ENCODE data around the gene TCTN1.
"Not testable (repeated sequence)": the region's sequence is repeated elsewhere in the genome, so short reads cannot be mapped to it uniquely, and the experiment has no call there.

Gene TCTN1

DNA sequence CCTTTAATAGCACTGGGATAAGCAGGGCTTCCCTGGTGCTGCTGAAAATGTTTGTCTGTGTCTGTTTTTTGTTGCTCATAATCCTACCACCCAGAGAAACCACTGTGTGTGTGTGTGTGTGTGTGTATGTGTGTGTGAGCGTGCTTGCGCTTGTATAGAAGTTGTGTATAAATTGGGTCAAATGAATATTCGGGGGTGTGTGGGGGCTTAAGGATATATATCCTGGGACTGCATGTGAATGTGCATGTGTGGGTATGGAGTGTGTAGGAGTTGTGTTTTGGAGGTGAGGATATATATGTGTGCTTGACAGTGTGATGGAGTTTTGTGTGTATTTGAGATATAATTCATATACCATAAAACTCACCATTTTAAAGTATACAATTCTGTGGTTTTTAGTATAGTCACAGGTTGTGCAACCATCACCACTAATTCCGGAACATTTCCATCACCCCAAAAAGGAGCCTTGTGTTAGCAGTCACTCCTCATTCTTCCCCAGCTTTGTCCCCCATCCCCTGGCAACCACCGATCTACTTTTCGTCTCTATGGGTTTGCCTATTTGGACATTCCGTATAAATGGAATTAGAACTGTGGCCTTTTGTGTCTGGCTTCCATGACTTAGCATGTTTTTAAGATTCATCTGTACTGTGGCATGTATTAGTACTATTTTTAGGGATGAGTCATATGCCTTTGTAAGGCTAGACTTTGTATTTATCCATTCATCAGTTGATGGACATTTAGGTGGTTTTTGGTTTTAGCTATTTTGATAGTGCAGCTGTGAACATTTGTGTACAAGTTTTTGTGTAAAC, 25.6 kb downstream of the TCTN1 start:
- peak; percentile 68 for DNase-seq

DNA sequence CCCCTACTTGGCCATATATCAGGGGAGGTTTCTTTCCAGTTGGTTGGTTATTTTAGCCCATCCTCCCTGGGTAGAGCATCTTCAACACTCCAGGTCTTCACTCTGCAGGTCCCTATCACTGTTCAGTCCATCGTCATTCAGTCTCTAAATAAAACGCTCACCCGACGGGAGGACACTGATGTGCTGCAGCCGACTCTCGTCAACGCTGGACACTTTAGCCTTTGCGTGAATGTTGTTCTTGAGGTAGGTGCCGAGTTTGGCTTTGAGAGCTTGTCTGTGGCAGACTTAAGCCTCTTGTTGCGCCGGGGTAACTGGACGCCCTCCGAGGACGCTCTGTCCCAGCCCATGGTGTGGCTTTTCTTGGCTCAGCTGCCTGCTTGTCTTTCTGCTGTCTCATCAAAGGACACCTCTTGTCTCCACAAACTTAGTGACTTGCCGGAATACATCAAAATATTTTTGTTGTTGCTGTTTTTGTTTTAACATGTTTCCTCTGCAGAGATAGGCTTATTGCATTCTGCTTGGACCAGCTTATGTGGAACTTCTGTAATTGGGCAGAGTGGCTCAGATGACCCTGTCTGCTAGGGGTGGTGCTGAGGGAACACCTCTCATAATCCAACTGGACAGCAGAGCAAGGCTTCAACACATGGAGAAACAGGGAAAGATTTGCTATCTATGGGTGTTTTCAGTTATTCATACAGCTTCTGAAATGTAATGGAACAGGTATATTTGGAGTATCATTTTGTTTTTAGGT, 26.5 kb downstream of the TCTN1 start:
- no peak for DNase-seq

DNA sequence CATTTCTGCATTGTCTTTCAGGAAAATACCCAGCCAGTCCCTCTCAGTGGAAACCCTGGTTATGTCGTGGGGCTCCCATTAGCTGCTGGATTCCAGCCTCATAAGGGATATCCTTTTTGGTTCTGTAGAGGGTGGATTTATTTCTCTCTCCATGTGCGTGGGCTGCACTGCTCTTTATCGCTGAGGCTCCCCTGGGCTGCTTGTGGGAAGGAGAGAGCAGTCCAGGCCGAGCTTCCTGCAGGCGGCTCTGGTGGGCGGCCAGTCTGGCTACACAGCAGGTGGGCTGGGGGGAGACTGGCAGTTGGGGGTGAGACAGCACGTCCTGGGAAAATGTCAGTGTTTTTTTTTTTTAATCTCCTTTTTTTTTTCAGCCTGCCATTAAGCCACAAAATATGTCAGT, 27.6 kb downstream of the TCTN1 start:
- DNase-seq = peak; percentile 24

DNA sequence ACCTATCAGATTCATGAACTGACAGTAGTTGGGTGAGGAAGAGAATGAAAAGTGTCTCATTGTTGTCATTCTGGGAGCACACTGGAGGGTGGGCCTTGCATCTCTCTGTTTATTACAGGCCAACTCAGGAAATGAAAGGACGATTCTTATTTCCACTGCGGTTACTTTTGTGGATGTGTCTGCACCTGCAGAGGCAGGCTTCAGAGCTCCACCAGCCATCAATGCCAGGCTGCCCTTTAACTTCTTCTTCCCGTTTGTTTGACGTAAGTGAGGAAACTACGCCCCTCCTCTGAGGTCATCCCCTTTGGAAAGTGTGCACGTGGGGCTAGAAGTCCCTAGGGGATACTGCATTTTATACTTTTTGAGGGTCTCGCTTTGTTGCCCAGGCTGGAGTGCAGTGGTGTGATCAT, 33.7 kb downstream of the TCTN1 start:
- DNase-seq = no peak

DNA sequence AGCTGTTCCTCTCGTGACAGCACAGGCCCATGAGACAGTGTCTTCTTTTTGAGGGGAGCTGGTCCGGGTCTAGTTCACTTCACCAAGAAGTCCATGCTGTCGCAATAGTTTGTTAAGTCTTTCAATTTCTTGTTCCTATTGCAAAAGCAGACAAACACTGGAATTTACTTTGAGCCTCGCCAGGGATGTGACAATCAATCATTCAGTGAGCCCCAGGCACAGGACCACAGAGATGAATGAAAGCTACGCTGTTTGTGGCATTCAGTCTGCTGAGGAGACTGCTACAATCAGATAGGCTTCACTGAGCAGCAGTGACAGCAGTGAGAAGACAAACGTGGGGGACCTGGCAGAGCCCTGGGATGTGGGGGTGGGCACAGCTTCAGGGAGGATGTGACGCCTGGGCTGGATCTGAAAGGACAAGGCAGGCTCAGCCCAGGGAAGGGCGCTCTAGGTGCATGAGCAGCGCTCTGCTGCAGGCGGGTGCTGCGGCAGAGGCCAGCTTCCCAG, 35.5 kb downstream of the TCTN1 start:
- DNase-seq = no peak

DNA sequence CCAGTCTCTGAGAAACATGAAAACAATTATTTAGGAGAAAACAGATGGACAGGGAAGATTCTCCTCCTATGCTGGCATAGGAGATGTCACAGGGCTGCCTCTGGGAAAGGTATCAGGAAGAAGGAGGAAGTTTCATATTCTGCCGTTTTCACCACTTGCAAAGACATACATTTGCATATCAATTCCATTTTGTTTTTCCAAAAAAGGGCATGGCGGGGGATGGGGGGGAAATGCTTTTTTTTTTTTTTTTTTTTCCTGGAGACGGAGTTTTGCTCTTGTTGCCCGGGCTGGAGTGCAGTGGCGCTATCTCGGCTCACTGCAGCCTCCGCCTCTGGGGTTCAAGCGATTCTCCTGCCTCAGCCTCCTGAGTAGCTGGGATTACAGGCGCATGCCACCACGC, 40.3 kb downstream of the TCTN1 start:
- DNase-seq = not testable (repeated sequence)

DNA sequence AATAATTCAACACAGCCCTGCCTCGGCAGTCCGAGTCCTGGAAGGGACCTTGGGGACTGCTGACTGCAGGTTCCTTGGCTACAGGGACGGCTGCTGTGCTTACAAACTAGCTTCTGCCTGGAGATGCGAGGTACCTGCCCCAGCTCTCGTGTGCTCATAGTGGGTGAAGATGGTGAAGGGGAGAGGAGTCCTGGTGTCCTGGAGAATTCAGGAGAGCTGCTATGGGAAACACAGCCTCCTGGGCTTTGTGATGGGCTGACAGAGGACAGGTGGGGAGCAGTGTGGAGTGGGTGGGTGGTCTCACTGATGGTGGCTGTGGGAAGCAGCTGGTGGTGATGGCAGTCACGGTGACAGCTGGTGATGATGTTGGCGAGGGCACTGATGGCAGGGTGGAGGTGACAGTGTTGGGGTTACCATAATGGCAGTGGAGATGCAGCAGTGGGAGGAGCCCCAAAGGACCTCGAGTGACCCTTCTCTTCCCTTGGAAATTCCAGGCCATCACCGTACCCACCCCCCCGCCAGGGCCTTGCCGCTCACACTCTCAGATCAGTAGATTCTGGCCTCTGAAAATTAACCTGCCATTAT, 42.2 kb downstream of the TCTN1 start:
- DNase-seq = no peak

DNA sequence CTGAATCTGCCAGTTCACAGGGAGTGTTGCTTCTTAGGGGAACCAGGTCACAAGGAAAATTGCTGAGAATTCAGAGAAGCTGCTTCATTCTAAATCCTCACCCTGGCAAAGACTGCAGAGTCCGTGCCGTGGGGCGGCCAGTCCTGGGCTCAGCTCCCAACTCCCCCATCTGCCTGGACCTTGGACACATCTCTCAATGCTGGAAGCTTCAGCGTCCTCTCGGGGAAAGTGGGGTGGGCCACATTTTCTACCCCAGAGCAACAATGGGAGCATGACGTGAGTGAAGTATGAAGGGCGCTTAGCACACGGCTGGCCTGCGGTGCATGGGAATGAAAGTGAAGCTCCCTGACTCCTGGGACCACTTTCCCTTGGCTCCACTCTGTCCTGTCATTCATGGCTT, 43.8 kb downstream of the TCTN1 start:
- DNase-seq = no peak

DNA sequence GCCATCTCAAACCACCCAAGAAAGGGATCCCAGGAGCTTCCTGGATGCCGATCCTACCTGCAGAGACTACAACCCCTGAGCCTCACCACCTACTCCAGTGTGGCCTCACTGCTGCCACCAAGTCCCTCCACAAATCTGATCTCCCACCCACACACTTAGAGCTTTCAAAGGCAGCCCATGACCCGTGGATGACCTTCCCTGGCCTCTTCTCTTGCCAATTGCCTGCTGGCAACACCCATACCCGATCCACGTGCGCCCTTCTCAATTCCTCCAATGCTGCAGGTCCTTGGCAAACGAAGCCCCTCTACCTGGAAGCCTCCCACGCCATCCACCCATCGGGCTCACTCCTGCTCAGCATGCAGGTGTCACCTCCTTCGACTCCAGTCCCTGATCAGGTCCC, 44.3 kb downstream of the TCTN1 start:
- no peak for DNase-seq

DNA sequence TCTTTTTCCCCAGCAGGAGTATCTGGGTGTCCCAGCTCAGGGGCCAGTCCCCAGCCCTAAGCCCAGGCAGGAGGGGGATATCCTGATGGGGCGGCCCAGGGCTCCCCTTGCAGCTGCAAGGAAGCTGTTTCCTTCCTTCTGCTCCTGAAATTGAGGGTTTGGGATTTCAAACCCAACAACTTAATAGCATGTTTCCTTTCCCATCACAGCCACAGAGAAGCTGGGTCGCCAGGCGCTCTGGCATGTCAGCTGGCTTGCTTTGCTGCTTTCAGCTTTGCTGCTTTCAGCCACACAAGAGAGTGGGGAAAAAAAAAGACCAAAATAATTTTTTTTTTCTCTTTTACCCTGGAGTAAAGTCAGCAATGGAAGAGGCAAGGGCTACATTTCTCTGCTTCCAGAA, 44.9 kb downstream of the TCTN1 start:
- DNase-seq = no peak

DNA sequence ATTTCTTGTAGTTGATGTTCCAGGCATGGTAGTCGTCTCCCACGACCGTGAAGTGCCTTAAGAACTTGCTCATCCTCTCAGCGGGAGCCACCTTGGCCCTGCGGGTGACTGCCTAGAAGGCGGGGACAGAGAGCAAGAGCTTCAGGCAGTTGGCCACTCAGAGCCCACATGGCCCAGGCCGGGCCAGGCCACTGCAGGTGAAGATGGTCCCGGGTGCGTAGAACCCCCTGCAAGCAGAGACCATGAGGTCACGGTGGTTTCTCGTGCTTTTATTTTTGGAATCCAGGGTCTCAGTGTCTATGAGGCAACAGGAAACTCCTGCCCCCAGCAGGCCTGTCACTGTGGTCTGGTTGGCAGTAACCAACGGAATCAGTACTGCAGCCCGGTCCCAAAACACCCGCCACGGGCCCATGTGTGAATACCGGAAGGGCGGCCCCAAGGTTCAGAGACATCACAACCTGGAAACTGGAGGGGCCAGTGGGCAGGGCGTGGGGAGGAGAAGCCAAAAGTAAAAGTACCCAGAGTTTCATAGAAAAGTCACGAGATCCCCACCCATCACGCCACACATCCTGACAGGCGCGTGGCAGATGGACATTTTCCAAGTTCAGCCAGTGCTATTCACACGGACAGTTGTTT, 47.5 kb downstream of the TCTN1 start:
- DNase-seq = no peak

DNA sequence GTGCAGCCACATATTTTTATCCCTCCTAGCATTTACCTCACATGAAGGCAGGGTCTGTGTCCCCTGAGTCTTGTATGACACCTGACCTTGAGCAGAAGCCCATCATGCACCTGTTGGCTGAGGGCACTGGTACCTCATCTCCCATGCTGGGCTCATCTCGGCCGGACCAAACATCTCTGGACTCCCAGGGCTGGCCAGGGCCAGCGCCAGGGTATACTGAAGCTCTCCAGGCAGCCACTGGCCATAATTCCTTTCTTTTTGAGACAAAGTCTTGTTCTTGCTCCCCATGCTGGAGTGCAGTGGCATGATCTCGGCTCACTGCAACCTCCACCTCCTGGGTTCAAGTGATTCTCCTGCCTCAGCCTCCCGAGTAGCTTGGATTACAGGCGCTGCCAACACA, 53.0 kb downstream of the TCTN1 start:
- DNase-seq = no peak

DNA sequence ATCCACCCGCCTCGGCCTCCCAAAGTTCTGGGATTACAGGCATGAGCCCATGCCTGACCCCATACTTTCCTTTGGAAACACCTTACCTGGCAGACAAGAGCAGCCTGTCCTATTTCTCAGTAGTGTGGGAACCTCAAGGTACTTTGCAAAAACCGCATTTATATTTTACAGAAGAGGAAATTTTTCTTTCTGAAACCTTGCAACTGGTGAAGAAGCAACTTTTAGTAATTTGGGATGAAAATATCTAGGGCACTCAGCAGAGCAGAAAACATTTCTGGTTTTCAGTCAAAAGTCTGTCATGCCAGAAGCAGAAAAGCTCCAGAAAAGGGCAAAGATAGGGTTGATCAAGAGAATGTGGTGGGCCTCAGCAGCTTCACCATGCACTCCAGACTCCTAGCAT, 53.7 kb downstream of the TCTN1 start:
- no peak for DNase-seq

DNA sequence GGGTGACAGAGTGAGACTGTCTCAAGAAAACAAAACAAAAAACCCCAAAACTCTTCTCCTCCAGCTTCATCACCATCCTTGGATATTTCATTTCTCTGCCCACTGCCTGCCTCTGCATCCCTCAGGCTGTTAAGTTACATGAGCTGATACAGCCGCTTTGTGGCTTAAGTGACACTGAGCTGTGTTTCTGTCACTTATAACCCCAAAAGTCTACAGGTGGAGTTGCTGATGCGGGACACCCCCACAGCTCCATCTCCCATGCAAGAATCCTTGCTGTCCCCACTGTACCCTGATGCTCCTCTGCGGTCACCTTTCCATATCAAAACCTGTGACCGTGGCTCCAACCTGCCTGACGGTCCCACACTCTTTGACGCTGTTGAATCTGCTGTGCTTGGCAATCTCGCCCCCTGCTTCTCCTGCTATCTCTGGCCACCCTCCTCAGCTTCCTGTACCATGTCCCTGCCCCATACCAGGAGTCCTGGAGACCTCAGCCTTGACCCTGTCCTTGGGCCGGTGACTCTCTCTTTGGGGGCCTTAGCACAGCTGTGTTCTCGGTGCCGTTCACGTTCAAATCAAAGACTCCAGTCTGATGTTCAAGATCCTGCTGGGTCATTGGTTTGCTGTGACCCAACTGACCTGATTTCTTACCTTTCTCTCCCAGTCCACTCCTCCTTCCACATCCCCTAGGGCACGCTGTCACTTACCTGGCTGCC, 54.7 kb downstream of the TCTN1 start:
- no peak for DNase-seq

DNA sequence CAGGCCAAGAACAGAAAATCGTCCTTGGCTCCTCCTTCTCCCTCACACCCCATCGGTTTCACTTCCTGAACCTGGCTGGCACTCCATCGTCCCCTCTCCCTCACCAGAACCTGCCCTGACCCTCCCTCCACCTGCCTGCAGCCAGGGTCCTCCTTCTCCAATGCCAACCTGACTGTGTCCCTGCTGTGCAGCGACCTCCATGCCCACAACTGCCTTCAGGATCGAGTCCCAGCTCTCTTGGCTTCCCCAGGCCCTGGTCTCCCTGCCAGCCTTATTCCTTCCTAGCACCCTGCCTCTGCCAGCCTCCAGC, 55.2 kb downstream of the TCTN1 start:
- no peak for DNase-seq

DNA sequence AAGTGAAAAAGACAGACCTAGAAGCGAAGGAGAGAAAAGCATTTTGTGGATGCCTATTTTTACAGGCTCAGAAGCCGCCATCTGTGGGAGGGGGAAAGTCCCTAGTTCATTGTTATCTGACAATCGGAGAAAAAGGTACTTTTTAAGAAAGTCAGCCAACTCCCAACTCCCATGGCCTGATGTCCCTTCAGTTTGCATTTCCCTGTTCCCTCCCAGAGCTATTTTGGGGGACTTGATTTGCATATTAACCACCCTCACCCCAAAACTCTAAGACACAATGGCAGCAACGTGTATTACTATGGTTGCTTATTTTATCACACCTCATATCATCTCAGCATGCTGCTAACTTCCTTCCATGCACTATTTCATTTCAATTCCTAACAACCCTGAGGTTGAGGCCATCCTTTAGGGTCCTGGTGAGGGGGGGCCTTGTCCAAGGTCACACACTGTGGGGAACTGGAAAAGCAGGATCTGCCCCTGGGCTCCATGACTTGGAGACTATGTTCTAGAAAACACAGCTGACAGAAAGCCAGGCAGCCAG, 56.3 kb downstream of the TCTN1 start:
- DNase-seq = no peak

DNA sequence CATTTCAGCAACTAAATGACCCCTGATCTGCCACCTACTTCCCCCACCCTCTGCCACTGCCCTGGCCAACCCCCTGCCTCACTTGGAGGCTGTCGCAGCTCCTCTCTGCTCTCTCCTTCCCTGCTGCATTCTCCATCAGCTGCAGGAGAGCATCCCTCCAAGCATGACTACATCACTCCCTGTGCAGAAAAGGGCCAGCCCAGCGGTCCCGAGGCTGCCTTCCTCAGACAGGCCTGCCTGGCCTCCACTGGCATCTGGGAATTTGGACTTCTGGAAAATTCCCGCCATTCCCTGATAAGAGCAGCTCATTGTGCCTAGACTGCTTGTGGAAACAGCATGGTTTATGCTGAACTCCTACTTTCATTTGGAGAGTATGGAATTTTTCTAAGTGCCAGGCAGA, 62.2 kb downstream of the TCTN1 start:
- DNase-seq = no peak

DNA sequence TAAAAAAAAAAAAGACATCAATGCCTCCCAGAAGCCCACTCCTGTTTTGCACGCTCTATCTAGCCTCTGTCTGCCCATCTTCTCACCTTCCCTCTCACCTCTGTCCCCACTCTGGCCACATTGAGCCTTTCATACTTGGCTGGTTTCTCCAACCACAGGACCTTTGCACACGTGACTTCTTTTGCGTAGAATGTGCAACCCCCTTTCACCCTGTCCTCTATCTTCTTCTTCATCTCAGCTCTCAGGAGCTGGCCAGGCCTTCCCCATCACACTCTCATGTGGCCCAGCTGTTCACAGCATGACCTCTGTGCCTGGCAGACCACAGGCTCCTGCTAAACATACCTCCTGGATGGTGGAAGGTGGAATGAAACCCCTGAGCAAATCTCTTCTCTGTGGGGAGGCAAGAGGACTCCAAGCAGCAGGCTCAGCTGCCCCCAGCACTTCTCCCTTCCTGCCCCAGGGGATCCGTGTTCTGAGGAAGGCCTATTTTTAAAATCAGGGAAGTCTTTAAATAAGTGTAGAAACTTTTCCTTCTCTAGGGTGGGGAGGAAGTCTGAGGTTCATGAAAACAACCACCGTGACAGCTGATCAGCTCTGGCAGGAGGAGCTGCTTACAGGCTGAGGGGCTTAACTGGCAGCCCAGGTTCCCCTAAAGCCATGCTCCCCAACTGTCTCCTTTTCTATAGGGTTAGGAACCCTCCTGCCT, 63.4 kb downstream of the TCTN1 start:
- DNase-seq = no peak

DNA sequence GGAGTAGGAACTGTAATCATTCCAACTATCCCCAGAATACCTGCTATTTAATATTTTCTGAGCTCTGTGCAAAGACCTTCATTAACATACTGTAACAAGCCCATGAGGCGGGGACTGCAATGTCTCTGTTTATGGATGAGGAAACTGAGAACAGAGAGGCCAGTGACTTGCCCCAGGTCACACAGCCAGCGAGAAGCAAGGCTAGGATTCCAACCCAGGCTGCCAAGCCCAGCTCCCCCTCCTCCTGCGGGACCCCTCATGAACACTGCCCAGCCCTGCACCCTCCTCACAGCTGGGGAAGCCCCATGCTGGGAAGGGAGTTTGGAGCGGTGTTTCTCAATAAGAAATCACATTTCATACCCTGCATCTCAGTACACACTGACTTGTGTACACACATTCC, 64.1 kb downstream of the TCTN1 start:
- no peak for DNase-seq

DNA sequence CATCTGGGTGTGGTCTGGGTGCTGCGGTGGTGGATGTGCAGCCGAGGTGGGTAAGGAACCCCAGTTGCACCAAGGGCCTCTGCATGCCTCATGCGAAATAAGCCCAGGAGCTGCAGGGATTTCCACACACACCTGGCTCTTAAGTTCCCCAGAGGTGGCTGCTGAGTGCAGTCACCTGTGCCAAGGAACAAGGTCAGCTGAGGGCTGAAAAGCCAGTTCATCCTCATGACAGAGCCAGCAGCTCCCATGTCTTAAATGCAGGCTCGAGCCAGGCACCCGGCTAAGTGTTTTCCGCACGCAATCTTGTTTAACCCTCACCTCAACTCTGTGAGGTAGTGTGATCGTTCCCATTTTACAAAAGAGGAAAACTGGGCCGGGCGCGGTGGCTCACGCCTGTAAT, 65.3 kb downstream of the TCTN1 start:
- no peak for DNase-seq

DNA sequence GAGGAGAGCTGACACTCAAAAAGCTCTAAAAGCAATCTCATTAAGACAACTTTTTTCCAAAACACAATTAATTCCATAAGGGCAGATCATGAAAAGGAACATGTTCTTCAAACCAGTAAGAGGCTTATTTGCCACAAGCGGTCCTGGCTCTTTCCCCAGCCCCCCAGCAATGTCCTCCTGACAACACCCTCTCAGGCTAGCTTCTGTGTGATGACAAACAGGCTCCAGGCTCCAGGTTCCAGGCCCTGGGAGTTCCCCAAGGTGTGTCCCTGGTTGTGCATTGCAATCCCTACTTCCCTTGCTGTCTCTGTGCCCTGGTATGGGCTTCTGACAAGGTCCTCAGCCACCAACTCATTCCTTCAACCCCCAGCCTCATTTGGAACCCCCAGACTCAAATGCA, 66.1 kb downstream of the TCTN1 start:
- DNase-seq = no peak

DNA sequence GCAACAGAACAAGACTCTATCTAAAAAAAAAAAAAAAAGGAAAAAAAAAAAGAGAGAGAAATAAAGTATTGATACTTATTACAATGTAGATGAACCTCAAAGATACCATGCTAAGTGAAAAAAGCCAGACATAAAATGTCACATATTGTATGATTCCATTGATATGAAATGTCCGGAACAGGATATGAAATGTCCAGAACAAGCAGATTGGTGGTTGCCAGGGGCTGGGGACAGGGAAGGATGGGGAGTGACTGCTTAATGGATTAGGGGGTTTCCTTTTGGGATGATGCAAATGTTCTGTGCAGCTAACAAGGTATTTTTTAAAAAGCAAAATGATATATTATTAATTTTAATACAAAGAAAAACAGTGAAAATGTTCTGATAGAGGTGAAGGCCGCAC, 70.0 kb downstream of the TCTN1 start:
- no peak for DNase-seq
